ENCODE results near the gene ARHGAP30. TPM values are rescaled to one million over a fixed set of nuclear protein-coding genes. Genes with fewer than 3 reads are reported as not detected.
A peak's percentile ranks its signal among the peaks of the same experiment; 100 is the strongest.

ARHGAP30 gene
- total RNA-seq, 1 experiment from 2014 or later, result 0.55 TPM

DNA sequence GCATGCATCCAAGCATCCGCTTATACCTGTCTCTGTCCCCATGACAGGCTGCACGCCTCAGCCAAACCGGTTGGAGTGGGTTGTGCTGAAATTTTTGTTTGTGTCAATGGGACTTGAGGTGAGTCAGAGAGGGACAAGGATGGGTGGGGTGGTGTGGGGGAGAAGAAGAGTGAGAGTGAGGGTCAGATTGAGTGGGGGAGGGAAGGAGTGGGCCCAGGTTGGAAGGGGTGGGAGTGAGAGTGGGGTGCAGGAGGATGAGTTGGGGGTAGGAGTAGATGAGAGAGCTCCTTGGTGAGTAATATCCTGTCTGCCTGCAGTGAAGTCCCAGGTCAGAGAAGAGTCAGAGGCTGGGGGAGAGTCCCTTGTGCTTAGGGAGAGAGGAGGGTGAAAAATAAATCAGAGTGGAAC lies 22.9 kb upstream of the ARHGAP30 start:
- BruUV-seq (replicated peaks), result no TSS peak

DNA sequence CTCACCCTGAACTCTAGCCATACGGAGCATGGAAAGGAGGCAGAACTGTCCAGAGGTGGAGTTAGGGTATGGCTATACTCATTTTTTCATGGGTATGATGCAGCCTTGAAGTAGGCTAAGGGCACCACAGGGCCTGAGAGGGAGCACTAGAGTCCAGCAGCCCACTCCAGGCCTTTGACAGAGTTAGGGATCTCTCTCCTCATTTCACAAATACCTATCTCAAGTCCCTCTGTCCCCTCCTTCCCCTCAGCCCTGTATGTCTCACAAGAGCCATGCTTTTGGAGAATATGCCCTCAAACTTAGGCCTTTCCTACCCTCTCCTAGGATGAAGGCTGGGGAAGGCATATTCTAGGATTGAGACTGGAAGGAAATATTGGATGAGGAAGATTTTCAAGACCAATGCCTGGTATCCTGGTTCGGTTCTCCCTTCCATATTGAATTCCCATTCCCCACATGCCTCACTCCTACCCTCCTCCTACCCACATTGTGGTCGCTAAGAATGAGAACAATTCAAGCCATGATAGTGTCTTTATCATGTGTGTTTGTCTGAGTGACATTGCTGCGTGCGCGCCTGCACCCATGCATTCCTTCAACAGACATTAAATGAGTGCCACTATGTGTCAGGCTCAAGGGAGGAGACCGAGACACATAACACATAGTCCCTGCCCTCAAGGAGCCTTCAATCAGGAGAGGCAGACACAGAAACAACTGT lies 22.3 kb upstream of the ARHGAP30 start:
- Histone ChIP-seq H3K9me3 (ENCODE audit: low read length) (no peaks in the 10 kb centered on the region), H3K4me3 (ENCODE audit: low read length) (no peak overlapping the region), H3K79me2 (ENCODE audit: low read length) (peaks cover 17% of the 10 kb centered on the region), H4K20me1 (ENCODE audit: low read length) (no peaks in the 10 kb centered on the region), H3F3A (ENCODE audit: low read length, unreplicated experiment) (no peaks in the 10 kb centered on the region), H3K9ac (ENCODE audit: low read length) (no peak overlapping the region), H3K27me3 (ENCODE audit: low read length) (no peaks in the 10 kb centered on the region), H3K9me2 (replicated peaks; ENCODE audit: low read length) (no peaks in the 10 kb centered on the region), H3K4me1 (ENCODE audit: insufficient read depth, low read length) (peaks cover 52% of the 10 kb centered on the region), H2AFZ (ENCODE audit: low read length) (peak overlapping the region; percentile 26; the same call in 1 of the 2 replicates), H3K27ac (ENCODE audit: low read length) (peak overlapping the region; percentile 68), H3K4me2 (ENCODE audit: low read length) (peak overlapping the region; percentile 58), H3K36me3 (ENCODE audit: low read depth, low read length) (no peaks in the 10 kb centered on the region)
- POLR2A ChIA-PET (ENCODE audit: unreplicated experiment), result no interaction called here
- TF ChIP-seq, protein P1, sequence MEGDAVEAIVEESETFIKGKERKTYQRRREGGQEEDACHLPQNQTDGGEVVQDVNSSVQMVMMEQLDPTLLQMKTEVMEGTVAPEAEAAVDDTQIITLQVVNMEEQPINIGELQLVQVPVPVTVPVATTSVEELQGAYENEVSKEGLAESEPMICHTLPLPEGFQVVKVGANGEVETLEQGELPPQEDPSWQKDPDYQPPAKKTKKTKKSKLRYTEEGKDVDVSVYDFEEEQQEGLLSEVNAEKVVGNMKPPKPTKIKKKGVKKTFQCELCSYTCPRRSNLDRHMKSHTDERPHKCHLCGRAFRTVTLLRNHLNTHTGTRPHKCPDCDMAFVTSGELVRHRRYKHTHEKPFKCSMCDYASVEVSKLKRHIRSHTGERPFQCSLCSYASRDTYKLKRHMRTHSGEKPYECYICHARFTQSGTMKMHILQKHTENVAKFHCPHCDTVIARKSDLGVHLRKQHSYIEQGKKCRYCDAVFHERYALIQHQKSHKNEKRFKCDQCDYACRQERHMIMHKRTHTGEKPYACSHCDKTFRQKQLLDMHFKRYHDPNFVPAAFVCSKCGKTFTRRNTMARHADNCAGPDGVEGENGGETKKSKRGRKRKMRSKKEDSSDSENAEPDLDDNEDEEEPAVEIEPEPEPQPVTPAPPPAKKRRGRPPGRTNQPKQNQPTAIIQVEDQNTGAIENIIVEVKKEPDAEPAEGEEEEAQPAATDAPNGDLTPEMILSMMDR (conservative IDR thresholded peaks at IDR 0.05; ENCODE audit: low read depth, low read length), result no peak
- TF ChIP-seq EZH2phosphoT487 (IDR thresholded peaks at IDR 0.05; ENCODE audit: borderline replicate concordance, low read length) (no peak), EZH2 (IDR thresholded peaks at IDR 0.05; ENCODE audit: low read length, unreplicated experiment) (no peak)
- intact Hi-C loops (cut with micrococcal nuclease), result no loop called here
- BruUV-seq (replicated peaks), result no TSS peak
- DNase-seq (no peak), ATAC-seq (no peak)
- CTCF ChIA-PET, result no interaction called here

More for the DNA sequence above, 22.9 kb upstream of the ARHGAP30 start:
- Histone ChIP-seq H3K4me2 (ENCODE audit: low read length) (peak overlapping the region; percentile 58), H3K9me2 (replicated peaks; ENCODE audit: low read length) (no peaks in the 10 kb centered on the region), H3F3A (ENCODE audit: low read length, unreplicated experiment) (no peaks in the 10 kb centered on the region), H3K27ac (ENCODE audit: low read length) (peak overlapping the region; percentile 68), H3K27me3 (ENCODE audit: low read length) (no peaks in the 10 kb centered on the region), H2AFZ (ENCODE audit: low read length) (peak overlapping the region; percentile 26; the same call in 1 of the 2 replicates), H3K4me1 (ENCODE audit: insufficient read depth, low read length) (peaks cover 55% of the 10 kb centered on the region), H3K79me2 (ENCODE audit: low read length) (peaks cover 15% of the 10 kb centered on the region), H4K20me1 (ENCODE audit: low read length) (no peaks in the 10 kb centered on the region), H3K9me3 (ENCODE audit: low read length) (no peaks in the 10 kb centered on the region), H3K4me3 (ENCODE audit: low read length) (no peak overlapping the region), H3K9ac (ENCODE audit: low read length) (peak overlapping the region; percentile 5; the same call in 1 of the 2 replicates), H3K36me3 (ENCODE audit: low read depth, low read length) (no peaks in the 10 kb centered on the region)
- ATAC-seq (peak; percentile 54), DNase-seq (peak; percentile 94)
- intact Hi-C loops (cut with micrococcal nuclease), result no loop called here
- ChIA-PET CTCF (no interaction called here), POLR2A (ENCODE audit: unreplicated experiment) (interaction anchor here (0.6 kb wide), 1 partner anchor 48 kb away, joined by 3 read pairs; no protein-coding TSS in a partner anchor)
- TF ChIP-seq, protein P1 (conservative IDR thresholded peaks at IDR 0.05; ENCODE audit: low read depth, low read length), result no peak
- TF ChIP-seq EZH2phosphoT487 (IDR thresholded peaks at IDR 0.05; ENCODE audit: borderline replicate concordance, low read length) (no peak), EZH2 (IDR thresholded peaks at IDR 0.05; ENCODE audit: low read length, unreplicated experiment) (no peak)

DNA sequence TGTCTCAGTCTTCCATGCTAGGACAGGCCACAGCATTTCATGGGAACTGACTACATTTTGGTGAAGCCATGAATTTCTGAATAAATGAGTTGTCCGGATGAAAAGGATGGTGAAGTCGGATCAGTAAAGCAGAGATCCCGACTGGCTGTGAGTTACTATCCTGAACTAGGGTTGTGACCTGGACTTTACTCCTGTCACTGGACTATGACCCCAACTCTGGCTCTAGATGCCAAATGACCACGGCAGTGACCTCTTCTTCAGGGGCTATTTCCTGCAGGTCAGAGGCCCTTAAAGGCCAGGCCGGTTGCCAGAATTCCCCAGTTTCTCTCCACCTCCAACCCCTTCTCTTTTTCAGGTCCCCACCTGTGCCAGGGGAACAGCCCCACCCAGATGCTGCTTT lies 21.4 kb upstream of the ARHGAP30 start:
- no peaks in the 10 kb centered on the region for H3F3A ChIP-seq (ENCODE audit: low read length, unreplicated experiment)
- H3K9me3 ChIP-seq (ENCODE audit: low read length), result no peaks in the 10 kb centered on the region
- no peaks in the 10 kb centered on the region for H3K36me3 ChIP-seq (ENCODE audit: low read depth, low read length)
- no peak overlapping the region for H2AFZ ChIP-seq (ENCODE audit: low read length)
- CTCF ChIA-PET, result no interaction called here
- H3K27me3 ChIP-seq (ENCODE audit: low read length), result no peaks in the 10 kb centered on the region
- no peak overlapping the region for H3K27ac ChIP-seq (ENCODE audit: low read length)
- intact Hi-C loops (cut with micrococcal nuclease), result no loop called here
- POLR2A ChIA-PET (ENCODE audit: unreplicated experiment), result no interaction called here
- H3K9me2 ChIP-seq (replicated peaks; ENCODE audit: low read length), result no peaks in the 10 kb centered on the region
- DNase-seq, result no peak
- no peak overlapping the region for H3K9ac ChIP-seq (ENCODE audit: low read length)
- peaks cover 23% of the 10 kb centered on the region for H3K79me2 ChIP-seq (ENCODE audit: low read length)
- TF ChIP-seq, protein P1 (conservative IDR thresholded peaks at IDR 0.05; ENCODE audit: low read depth, low read length), result no peak
- TF ChIP-seq EZH2phosphoT487 (IDR thresholded peaks at IDR 0.05; ENCODE audit: borderline replicate concordance, low read length) (no peak), EZH2 (IDR thresholded peaks at IDR 0.05; ENCODE audit: low read length, unreplicated experiment) (no peak)
- no TSS peak for BruUV-seq (replicated peaks)
- H3K4me3 ChIP-seq (ENCODE audit: low read length), result no peak overlapping the region
- peaks cover 59% of the 10 kb centered on the region for H3K4me1 ChIP-seq (ENCODE audit: insufficient read depth, low read length)
- ATAC-seq, result no peak
- no peak overlapping the region for H3K4me2 ChIP-seq (ENCODE audit: low read length)
- H4K20me1 ChIP-seq (ENCODE audit: low read length), result no peaks in the 10 kb centered on the region

Data from PC-3 (cell line).